ENCODE data around the gene RAB11FIP3. TPM values are rescaled to one million over a fixed set of nuclear protein-coding genes. Genes with fewer than 3 reads are reported as not detected.
A peak's percentile ranks its signal among the peaks of the same experiment; 100 is the strongest.

Gene RAB11FIP3
- total RNA-seq, 1 experiment from 2014 or later = 38.4 TPM

GRCh38 chr16:567373-568256 is 142.2 kb downstream of the RAB11FIP3 start:
- BruUV-seq (replicated peaks) = no TSS peak
- H3K4me2 ChIP-seq = no peak overlapping the region
- no peaks in the 10 kb centered on the region for H3K9me2 ChIP-seq (ENCODE audit: insufficient read depth)
- peaks cover 15% of the 10 kb centered on the region for H3K4me1 ChIP-seq (replicated peaks; ENCODE audit: insufficient read depth)
- H3K9me3 ChIP-seq (ENCODE audit: insufficient read depth, low read depth) = no peaks in the 10 kb centered on the region
- CTCF ChIA-PET = no interaction called here
- no peak overlapping the region for H3K27ac ChIP-seq
- no peaks in the 10 kb centered on the region for H3K36me3 ChIP-seq (ENCODE audit: low read depth)
- no peak overlapping the region for H3K4me3 ChIP-seq
- H3F3A ChIP-seq (ENCODE audit: insufficient read depth, low read depth) = no peaks in the 10 kb centered on the region; the same call in 1 of the 2 replicates
- H3K27me3 ChIP-seq (ENCODE audit: insufficient read depth, low read depth) = no peaks in the 10 kb centered on the region
- DNase-seq = no peak
- no peak overlapping the region for H2AFZ ChIP-seq
- intact Hi-C loops (cut with micrococcal nuclease; ENCODE audit: unreplicated experiment) = loop anchor here (2.0 kb wide), 1 partner anchor 33 kb away; no protein-coding TSS in a partner anchor
- H4K20me1 ChIP-seq (ENCODE audit: insufficient read depth) = peaks cover 5% of the 10 kb centered on the region; the same call in 1 of the 2 replicates
- peaks cover 17% of the 10 kb centered on the region for H3K79me2 ChIP-seq (ENCODE audit: low read depth)
- POLR2A ChIA-PET (ENCODE audit: unreplicated experiment) = no interaction called here
- no peak for TF ChIP-seq CTCF (conservative IDR thresholded peaks at IDR 0.05)
- no peak for TF ChIP-seq EZH2 (IDR thresholded peaks at IDR 0.05; ENCODE audit: low read depth)

GRCh38 chr16:568401-569258 is 143.2 kb downstream of the RAB11FIP3 start:
- Histone ChIP-seq H3F3A (ENCODE audit: insufficient read depth, low read depth) (no peaks in the 10 kb centered on the region; the same call in 1 of the 2 replicates), H3K9me2 (ENCODE audit: insufficient read depth) (no peaks in the 10 kb centered on the region), H2AFZ (no peak overlapping the region), H3K9me3 (ENCODE audit: insufficient read depth, low read depth) (no peaks in the 10 kb centered on the region), H3K4me3 (peak overlapping the region; percentile 66; the same call in 1 of the 2 replicates), H4K20me1 (ENCODE audit: insufficient read depth) (peaks cover 5% of the 10 kb centered on the region; the same call in 1 of the 2 replicates), H3K79me2 (ENCODE audit: low read depth) (peaks cover 17% of the 10 kb centered on the region), H3K4me2 (peak overlapping the region; percentile 87), H3K4me1 (replicated peaks; ENCODE audit: insufficient read depth) (peaks cover 11% of the 10 kb centered on the region), H3K27me3 (ENCODE audit: insufficient read depth, low read depth) (no peaks in the 10 kb centered on the region), H3K36me3 (ENCODE audit: low read depth) (no peaks in the 10 kb centered on the region), H3K27ac (no peak overlapping the region)
- TF ChIP-seq EZH2 (IDR thresholded peaks at IDR 0.05; ENCODE audit: low read depth) = no peak
- no peak for TF ChIP-seq CTCF (conservative IDR thresholded peaks at IDR 0.05)
- intact Hi-C loops (cut with micrococcal nuclease; ENCODE audit: unreplicated experiment) = loop anchor here (2.0 kb wide), 1 partner anchor 34 kb away; no protein-coding TSS in a partner anchor
- no TSS peak for BruUV-seq (replicated peaks)
- ChIA-PET POLR2A (ENCODE audit: unreplicated experiment) (interaction anchor here (0.6 to 0.9 kb wide), 2 partner anchors 33 to 113 kb away, joined by 5 to 7 read pairs; no protein-coding TSS in a partner anchor), CTCF (no interaction called here)
- DNase-seq = peak in 1 of 2 experiments; percentile 58

Data from PC-9 (cell line).